GM23338 (cell line): ENCODE data around the gene ATP12A. TPM values are rescaled to one million over a fixed set of nuclear protein-coding genes. Genes with fewer than 3 reads are reported as not detected.

Source experiments
- ATAC-seq: fragments of 200-7000 bp; cut with Tn5 transposase; 3 replicates; pipeline ENCODE4 v1.9.1; 2020
- DNase-seq: peaks from one replicate; pipeline ENCODE4 v3.0.0-alpha.2; 2015; ENCODE audit warnings: low spot score
- H2AFZ ChIP-seq: fragments of 200-600 bp; sonication (generic); 2 replicates; pipeline ENCODE4 v1.8.0; 2016; ENCODE audit warnings: antibody characterized with exemption, mild to moderate bottlenecking, moderate library complexity
- H3F3A ChIP-seq: fragments of 200-600 bp; sonication (generic); replicated peaks from 2 replicates; pipeline ENCODE4 v1.8.0; 2017; ENCODE audit warnings: antibody characterized with exemption, mixed run types, low read depth
- H3K27ac ChIP-seq: fragments of 200-600 bp; sonication (generic); 2 replicates; pipeline ENCODE4 v1.6.1; 2016; ENCODE audit warnings: low read depth
- H3K27me3 ChIP-seq: fragments of 200-600 bp; sonication (generic); 2 replicates; pipeline ENCODE4 v1.8.0; 2016; ENCODE audit warnings: mild to moderate bottlenecking, mixed run types, moderate library complexity; ENCODE audit not compliant: insufficient read depth
- H3K36me3 ChIP-seq: fragments of 200-600 bp; sonication (generic); 2 replicates; pipeline ENCODE4 v1.8.0; 2016; ENCODE audit warnings: mild to moderate bottlenecking; ENCODE audit not compliant: insufficient read depth
- H3K4me1 ChIP-seq: fragments of 200-600 bp; sonication (generic); 2 replicates; pipeline ENCODE4 v1.8.0; 2016; ENCODE audit warnings: mild to moderate bottlenecking, moderate library complexity; ENCODE audit not compliant: insufficient read depth
- H3K4me2 ChIP-seq: fragments of 200-600 bp; sonication (generic); 2 replicates; pipeline ENCODE4 v1.7.1; 2017; ENCODE audit warnings: mixed run types
- H3K4me3 ChIP-seq: fragments of 200-600 bp; sonication (generic); 2 replicates; pipeline ENCODE4 v1.6.1; 2016; ENCODE audit warnings: mixed run types
- H3K79me2 ChIP-seq: fragments of 200-600 bp; sonication (generic); replicated peaks from 2 replicates; pipeline ENCODE4 v1.8.0; 2017; ENCODE audit warnings: mild to moderate bottlenecking; ENCODE audit not compliant: insufficient read depth
- H3K9me2 ChIP-seq: fragments of 200-600 bp; sonication (generic); 2 replicates; pipeline ENCODE4 v1.8.0; 2017; ENCODE audit not compliant: insufficient read depth
- H4K20me1 ChIP-seq: fragments of 200-600 bp; sonication (generic); replicated peaks from 2 replicates; pipeline ENCODE4 v1.8.0; 2017; ENCODE audit warnings: mild to moderate bottlenecking; ENCODE audit not compliant: insufficient read depth
- H3K27ac Mint-ChIP-seq: 2 replicates; pipeline ENCODE4 v1.8.0; 2020; ENCODE audit warnings: inconsistent platforms, mild to moderate bottlenecking, moderate library complexity, mixed read lengths
- H3K27me3 Mint-ChIP-seq: 3 replicates; pipeline ENCODE4 v1.8.0; 2022; ENCODE audit warnings: low read depth, mild to moderate bottlenecking, moderate library complexity, mixed read lengths, inconsistent platforms; ENCODE audit not compliant: insufficient read depth, poor library complexity
- H3K36me3 Mint-ChIP-seq: 3 replicates; pipeline ENCODE4 v1.8.0; 2021; ENCODE audit warnings: low read depth, mild to moderate bottlenecking, inconsistent platforms, moderate library complexity, mixed read lengths
- H3K4me1 Mint-ChIP-seq: 3 replicates; pipeline ENCODE4 v1.8.0; 2020; ENCODE audit warnings: mild to moderate bottlenecking, inconsistent platforms, mixed read lengths
- H3K4me3 Mint-ChIP-seq: 3 replicates; pipeline ENCODE4 v1.8.0; 2021; ENCODE audit warnings: moderate library complexity, mild to moderate bottlenecking, inconsistent platforms, mixed read lengths
- H3K9me3 Mint-ChIP-seq: 3 replicates; pipeline ENCODE4 v1.8.0; 2020; ENCODE audit warnings: moderate library complexity, mild to moderate bottlenecking, inconsistent platforms, mixed read lengths
- CREB1 ChIP-seq: fragments of 250-450 bp; sonication (Bioruptor Pico); IDR thresholded peaks from 2 replicates; pipeline ENCODE4 v1.5.0; 2020; ENCODE audit warnings: low read depth, mild to moderate bottlenecking, moderate library complexity
- CTCF ChIP-seq, 2 experiments: fragments of 200-600 bp in 1 of 2; sonication (generic) in 1 of 2; conservative IDR thresholded peaks; 2 replicates each; pipeline versions ENCODE4 v1.5.1 to v1.6.1; 2016 to 2017; ENCODE audit warnings: antibody characterized with exemption in 2 of 2, low read depth in 2 of 2, mild to moderate bottlenecking in 2 of 2, moderate library complexity in 1 of 2
- ETS1 ChIP-seq: IDR thresholded peaks from 2 replicates; pipeline ENCODE4 v1.6.1; 2016; ENCODE audit warnings: antibody characterized with exemption
- JUNB ChIP-seq: IDR thresholded peaks from one replicate; pipeline ENCODE4 v1.6.1; 2016; ENCODE audit warnings: antibody characterized with exemption; ENCODE audit not compliant: unreplicated experiment
- POLR2AphosphoS5 ChIP-seq: IDR thresholded peaks from 2 replicates; pipeline ENCODE4 v1.6.1; 2016; ENCODE audit warnings: antibody characterized with exemption, low read depth
- REST ChIP-seq: IDR thresholded peaks from one replicate; pipeline ENCODE4 v1.6.1; 2018; ENCODE audit warnings: antibody characterized with exemption; ENCODE audit not compliant: unreplicated experiment
- STAT1 ChIP-seq: IDR thresholded peaks from one replicate; pipeline ENCODE4 v1.6.1; 2016; ENCODE audit warnings: antibody characterized with exemption; ENCODE audit not compliant: unreplicated experiment
- ZNF114 ChIP-seq: fragments of 250-450 bp; sonication (Bioruptor Pico); IDR thresholded peaks from 2 replicates; pipeline ENCODE4 v1.5.0; 2020; ENCODE audit warnings: mild to moderate bottlenecking, moderate library complexity
- ZNF331 ChIP-seq: fragments of 250-450 bp; sonication (Bioruptor Pico); IDR thresholded peaks from 2 replicates; pipeline ENCODE4 v1.5.0; 2020; ENCODE audit warnings: low read depth, mild to moderate bottlenecking, moderate library complexity
- ZNF462 ChIP-seq: fragments of 250-450 bp; sonication (Bioruptor Pico); IDR thresholded peaks from 2 replicates; pipeline ENCODE4 v1.5.0; 2020; ENCODE audit warnings: mild to moderate bottlenecking, moderate library complexity
- polyA plus RNA-seq: library from polyadenylated mRNA; unstranded; fragments of >200 nt; fragmentation: Nextera tagmentation; extraction: Ambion mirVana; gene quantifications from 2 replicates; pipeline ENCODE4 v1.2.1, GENCODE V29; 2016
- total RNA-seq: library from RNA; depleted of rRNA; stranded (reverse); fragments of >200 nt; shearing (Covaris generic); gene quantifications from 2 replicates; pipeline ENCODE4 v1.2.3, GENCODE V29; 2014

ATP12A gene
- total and polyA plus RNA-seq, 2 experiments from 2014 or later, result 0.40 to 1.0 TPM

- TF ChIP-seq ZNF462 (CRISPR knock-in tag) (no peak), POLR2AphosphoS5 (no peak), CREB1 (CRISPR knock-in tag) (no peak), ZNF114 (CRISPR knock-in tag) (no peak), STAT1 (no peak), REST (no peak)
Observed at GRCh38 chr13:24688111-24688510, 7.9 kb downstream of the ATP12A start (continued).

- no peaks in the 10 kb centered on the region for H3K79me2 ChIP-seq
- H3F3A ChIP-seq, result no peaks in the 10 kb centered on the region
- no peak overlapping the region for H2AFZ ChIP-seq
- no peaks in the 10 kb centered on the region for H3K36me3 Mint-ChIP-seq
- H3K4me1 Mint-ChIP-seq, result peaks cover 34% of the 10 kb centered on the region
- DNase-seq (no peak), ATAC-seq (no peak)
- H3K27ac ChIP-seq, result no peak overlapping the region
- H3K27ac Mint-ChIP-seq, result no peak overlapping the region
- peaks cover 14% of the 10 kb centered on the region for H3K4me1 ChIP-seq
- H3K36me3 ChIP-seq, result no peaks in the 10 kb centered on the region
- no peak overlapping the region for H3K4me2 ChIP-seq
- peaks cover 19% of the 10 kb centered on the region for H3K27me3 Mint-ChIP-seq
- no peaks in the 10 kb centered on the region for H4K20me1 ChIP-seq
- H3K27me3 ChIP-seq, result no peaks in the 10 kb centered on the region
- no peak overlapping the region for H3K4me3 Mint-ChIP-seq
- H3K9me2 ChIP-seq, result no peaks in the 10 kb centered on the region
- no peaks in the 10 kb centered on the region for H3K9me3 Mint-ChIP-seq
- no peak overlapping the region for H3K4me3 ChIP-seq
- TF ChIP-seq CREB1 (CRISPR knock-in tag), result no peak
- TF ChIP-seq ZNF331 (CRISPR knock-in tag), result no peak
- TF ChIP-seq CTCF (conservative IDR thresholded peaks at IDR 0.05; ENCODE audit: low read depth in 2 of 2), result no peak
- no peak for TF ChIP-seq JUNB
- no peak for TF ChIP-seq ZNF114 (CRISPR knock-in tag)
- no peak for TF ChIP-seq ETS1
Observed at GRCh38 chr13:24688950-24689349, 8.7 kb downstream of the ATP12A start.
